HEK293 (cell line): Measurements from ENCODE around the gene KRT71.

ENCODE experiments used
- HOXD13 ChIP-seq: sonication (generic); formaldehyde crosslinking; IDR thresholded peaks from 2 replicates; pipeline ENCODE4 v1.8.0; 2022; ENCODE audit warnings: missing genetic modification reagents, borderline replicate concordance
- PRDM10 ChIP-seq: fragments of 450-650 bp; formaldehyde crosslinking; IDR thresholded peaks from 2 replicates; pipeline ENCODE4 v1.5.1; 2016; ENCODE audit warnings: missing biosample characterization, missing genetic modification characterization
- ZBTB20 ChIP-seq: fragments of 450-650 bp; formaldehyde crosslinking; IDR thresholded peaks from 2 replicates; pipeline ENCODE4 v1.5.1; 2016; ENCODE audit warnings: missing biosample characterization, missing genetic modification characterization
- ZBTB49 ChIP-seq: fragments of 450-650 bp; formaldehyde crosslinking; IDR thresholded peaks from 2 replicates; pipeline ENCODE4 v1.5.1; 2016; ENCODE audit warnings: missing biosample characterization, missing genetic modification characterization, low read depth
- ZBTB8A ChIP-seq: fragments of 450-650 bp; formaldehyde crosslinking; IDR thresholded peaks from 2 replicates; pipeline ENCODE4 v1.5.1; 2016; ENCODE audit warnings: missing biosample characterization, missing genetic modification characterization
- ZNF132 ChIP-seq: fragments of 450-650 bp; formaldehyde crosslinking; IDR thresholded peaks from 2 replicates; pipeline ENCODE4 v1.5.1; 2017; ENCODE audit warnings: missing biosample characterization, missing genetic modification characterization, borderline replicate concordance
- ZNF16 ChIP-seq: fragments of 450-650 bp; formaldehyde crosslinking; IDR thresholded peaks from 2 replicates; pipeline ENCODE4 v1.5.1; 2016; ENCODE audit warnings: low read depth, missing biosample characterization, missing genetic modification characterization
- ZNF280D ChIP-seq: fragments of 450-650 bp; formaldehyde crosslinking; IDR thresholded peaks from 2 replicates; pipeline ENCODE4 v1.5.1; 2016; ENCODE audit warnings: missing biosample characterization, missing genetic modification characterization
- ZNF341 ChIP-seq: fragments of 450-650 bp; formaldehyde crosslinking; IDR thresholded peaks from 2 replicates; pipeline ENCODE4; 2016; ENCODE audit warnings: low read depth, missing biosample characterization, missing genetic modification characterization
- ZNF350 ChIP-seq: fragments of 450-650 bp; formaldehyde crosslinking; IDR thresholded peaks from 2 replicates; pipeline ENCODE4 v1.5.0; 2017; ENCODE audit warnings: missing biosample characterization, mild to moderate bottlenecking, missing genetic modification characterization
- ZNF48 ChIP-seq: fragments of 450-650 bp; formaldehyde crosslinking; IDR thresholded peaks from 2 replicates; pipeline ENCODE4 v1.5.1; 2016; ENCODE audit warnings: missing biosample characterization, missing genetic modification characterization
- ZNF513 ChIP-seq: fragments of 450-650 bp; IDR thresholded peaks from 2 replicates; pipeline ENCODE4 v1.5.1; 2018; ENCODE audit warnings: missing biosample characterization, missing genetic modification characterization
- ZNF530 ChIP-seq: fragments of 450-650 bp; formaldehyde crosslinking; IDR thresholded peaks from 2 replicates; pipeline ENCODE4 v1.5.1; 2016; ENCODE audit warnings: low read depth, missing biosample characterization, missing genetic modification characterization
- ZNF596 ChIP-seq: fragments of 450-650 bp; IDR thresholded peaks from 2 replicates; pipeline ENCODE4 v1.5.0; 2018; ENCODE audit warnings: missing biosample characterization, mild to moderate bottlenecking, missing genetic modification characterization, moderate library complexity
- ZNF626 ChIP-seq: fragments of 450-650 bp; sonication (Bioruptor Pico); formaldehyde crosslinking; IDR thresholded peaks from 2 replicates; pipeline ENCODE4 v1.5.1; 2018; ENCODE audit warnings: missing biosample characterization, missing genetic modification characterization, inconsistent platforms
- ZNF692 ChIP-seq: fragments of 450-650 bp; formaldehyde crosslinking; IDR thresholded peaks from 2 replicates; pipeline ENCODE4 v1.5.1; 2016; ENCODE audit warnings: missing biosample characterization, missing genetic modification characterization
- TF ChIP-seq, protein P1 (sequence below): fragments of 450-650 bp; formaldehyde crosslinking; IDR thresholded peaks from 2 replicates; pipeline ENCODE4 v1.5.1; 2016; ENCODE audit warnings: missing biosample characterization, missing genetic modification characterization
- TF ChIP-seq, protein P2 (sequence below): IDR thresholded peaks from 2 replicates; pipeline ENCODE4 v1.6.1; 2011; ENCODE audit warnings: mild to moderate bottlenecking, low read depth, low read length, borderline replicate concordance
- TF ChIP-seq, protein P3 (sequence below): fragments of 450-650 bp; formaldehyde crosslinking; IDR thresholded peaks from 2 replicates; pipeline ENCODE4 v1.5.1; 2016; ENCODE audit warnings: missing biosample characterization, missing genetic modification characterization

KRT71 gene

DNA sequence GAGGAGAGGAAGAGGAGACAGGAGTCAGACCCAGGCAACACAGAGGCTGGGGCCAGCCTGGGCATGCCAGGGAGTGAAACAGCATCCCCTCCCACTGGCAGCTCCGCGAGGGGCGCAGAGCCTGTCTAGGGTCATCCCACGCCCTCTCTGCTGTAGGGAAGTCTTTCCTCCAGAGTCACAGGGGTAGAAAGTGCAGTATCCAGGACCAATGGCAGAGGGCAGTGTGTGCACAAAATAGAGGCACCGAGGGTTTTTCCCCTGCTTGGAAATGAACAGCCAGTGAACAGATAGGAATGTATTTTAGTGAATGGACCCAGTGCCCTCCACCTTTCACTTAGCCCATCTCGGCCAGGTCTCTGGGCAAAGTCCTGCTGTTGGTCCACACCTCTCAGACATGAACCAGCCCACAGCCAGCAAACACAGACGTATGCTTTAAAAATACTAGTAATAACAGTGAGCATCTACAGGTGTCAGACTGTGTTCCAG is 30.1 kb upstream of the KRT71 start (continued):
- no peak for TF ChIP-seq ZNF513 (tag by site-specific recombination)
- TF ChIP-seq ZNF626 (tag by site-specific recombination), result no peak
- peak; percentile 80 for TF ChIP-seq ZBTB20 (tag by site-specific recombination)
- no peak for TF ChIP-seq ZNF596
- no peak for TF ChIP-seq ZNF341
- no peak for TF ChIP-seq ZNF48 (tag by site-specific recombination)
- TF ChIP-seq ZNF530 (tag by site-specific recombination), result no peak
- TF ChIP-seq, protein P1, sequence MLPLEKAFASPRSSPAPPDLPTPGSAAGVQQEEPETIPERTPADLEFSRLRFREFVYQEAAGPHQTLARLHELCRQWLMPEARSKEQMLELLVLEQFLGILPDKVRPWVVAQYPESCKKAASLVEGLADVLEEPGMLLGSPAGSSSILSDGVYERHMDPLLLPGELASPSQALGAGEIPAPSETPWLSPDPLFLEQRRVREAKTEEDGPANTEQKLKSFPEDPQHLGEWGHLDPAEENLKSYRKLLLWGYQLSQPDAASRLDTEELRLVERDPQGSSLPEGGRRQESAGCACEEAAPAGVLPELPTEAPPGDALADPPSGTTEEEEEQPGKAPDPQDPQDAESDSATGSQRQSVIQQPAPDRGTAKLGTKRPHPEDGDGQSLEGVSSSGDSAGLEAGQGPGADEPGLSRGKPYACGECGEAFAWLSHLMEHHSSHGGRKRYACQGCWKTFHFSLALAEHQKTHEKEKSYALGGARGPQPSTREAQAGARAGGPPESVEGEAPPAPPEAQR (tag by site-specific recombination), result no peak
- TF ChIP-seq ZNF16, result no peak
- TF ChIP-seq ZNF350 (tag by site-specific recombination), result no peak
- no peak for TF ChIP-seq ZBTB49 (tag by site-specific recombination)
- TF ChIP-seq, protein P2, sequence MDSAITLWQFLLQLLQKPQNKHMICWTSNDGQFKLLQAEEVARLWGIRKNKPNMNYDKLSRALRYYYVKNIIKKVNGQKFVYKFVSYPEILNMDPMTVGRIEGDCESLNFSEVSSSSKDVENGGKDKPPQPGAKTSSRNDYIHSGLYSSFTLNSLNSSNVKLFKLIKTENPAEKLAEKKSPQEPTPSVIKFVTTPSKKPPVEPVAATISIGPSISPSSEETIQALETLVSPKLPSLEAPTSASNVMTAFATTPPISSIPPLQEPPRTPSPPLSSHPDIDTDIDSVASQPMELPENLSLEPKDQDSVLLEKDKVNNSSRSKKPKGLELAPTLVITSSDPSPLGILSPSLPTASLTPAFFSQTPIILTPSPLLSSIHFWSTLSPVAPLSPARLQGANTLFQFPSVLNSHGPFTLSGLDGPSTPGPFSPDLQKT, result no peak
- TF ChIP-seq PRDM10 (tag by site-specific recombination), result peak; percentile 55
- no peak for TF ChIP-seq ZNF132 (tag by site-specific recombination)
- TF ChIP-seq ZBTB8A (tag by site-specific recombination), result peak; percentile 59; the same call in 1 of the 2 replicates
- TF ChIP-seq HOXD13 (CRISPR knock-in tag), result no peak
- TF ChIP-seq, protein P3, sequence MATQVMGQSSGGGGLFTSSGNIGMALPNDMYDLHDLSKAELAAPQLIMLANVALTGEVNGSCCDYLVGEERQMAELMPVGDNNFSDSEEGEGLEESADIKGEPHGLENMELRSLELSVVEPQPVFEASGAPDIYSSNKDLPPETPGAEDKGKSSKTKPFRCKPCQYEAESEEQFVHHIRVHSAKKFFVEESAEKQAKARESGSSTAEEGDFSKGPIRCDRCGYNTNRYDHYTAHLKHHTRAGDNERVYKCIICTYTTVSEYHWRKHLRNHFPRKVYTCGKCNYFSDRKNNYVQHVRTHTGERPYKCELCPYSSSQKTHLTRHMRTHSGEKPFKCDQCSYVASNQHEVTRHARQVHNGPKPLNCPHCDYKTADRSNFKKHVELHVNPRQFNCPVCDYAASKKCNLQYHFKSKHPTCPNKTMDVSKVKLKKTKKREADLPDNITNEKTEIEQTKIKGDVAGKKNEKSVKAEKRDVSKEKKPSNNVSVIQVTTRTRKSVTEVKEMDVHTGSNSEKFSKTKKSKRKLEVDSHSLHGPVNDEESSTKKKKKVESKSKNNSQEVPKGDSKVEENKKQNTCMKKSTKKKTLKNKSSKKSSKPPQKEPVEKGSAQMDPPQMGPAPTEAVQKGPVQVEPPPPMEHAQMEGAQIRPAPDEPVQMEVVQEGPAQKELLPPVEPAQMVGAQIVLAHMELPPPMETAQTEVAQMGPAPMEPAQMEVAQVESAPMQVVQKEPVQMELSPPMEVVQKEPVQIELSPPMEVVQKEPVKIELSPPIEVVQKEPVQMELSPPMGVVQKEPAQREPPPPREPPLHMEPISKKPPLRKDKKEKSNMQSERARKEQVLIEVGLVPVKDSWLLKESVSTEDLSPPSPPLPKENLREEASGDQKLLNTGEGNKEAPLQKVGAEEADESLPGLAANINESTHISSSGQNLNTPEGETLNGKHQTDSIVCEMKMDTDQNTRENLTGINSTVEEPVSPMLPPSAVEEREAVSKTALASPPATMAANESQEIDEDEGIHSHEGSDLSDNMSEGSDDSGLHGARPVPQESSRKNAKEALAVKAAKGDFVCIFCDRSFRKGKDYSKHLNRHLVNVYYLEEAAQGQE (tag by site-specific recombination), result no peak
- TF ChIP-seq ZNF692 (tag by site-specific recombination), result no peak
- TF ChIP-seq ZNF280D (tag by site-specific recombination), result no peak
